HCT116 (cell line): ENCODE results near the gene KCNA4. TPM values are rescaled to one million over a fixed set of nuclear protein-coding genes. Genes with fewer than 3 reads are reported as not detected.

Experiments
- ATAC-seq: fragments of 200-7000 bp; cut with Tn5 transposase; 2 replicates; pipeline ENCODE4 v1.9.1; 2020; ENCODE audit warnings: mild to moderate bottlenecking, moderate library complexity
- BruUV-seq: library from RNA; stranded (reverse); fragments of 400-500 nt; replicated peaks from 2 replicates; lab custom pipeline; 2021; lab: Mats Ljungman, UMichigan
- CTCF ChIA-PET: fragments of 300-600 bp; sonication (Branson Sonifier 250); formaldehyde crosslinking; loops from one replicate; lab custom pipeline; 2021; ENCODE audit warnings: antibody characterized with exemption; lab: Charles Lee
- POLR2A ChIA-PET: fragments of 300-600, 350-600 bp; sonication (Branson Sonifier 250); formaldehyde crosslinking; loops from one replicate; lab custom pipeline; 2021; ENCODE audit warnings: antibody characterized with exemption; lab: Charles Lee
- RAD21 ChIA-PET, 2 experiments: fragments of 300-600 bp; sonication (Branson Sonifier 250); formaldehyde crosslinking; loops; one replicate each; lab custom pipeline; 2023; ENCODE audit warnings: low total read pairs in 2 of 2; ENCODE audit not compliant: uncharacterized antibody in 2 of 2, unreplicated experiment in 2 of 2, low non-redundant PET in 1 of 2; lab: Charles Lee
- DNase-seq: peaks from one replicate; pipeline ENCODE4 v3.0.0-alpha.2; 2010; ENCODE audit warnings: low read depth, low spot score
- H2AFZ ChIP-seq: fragments of 200-600 bp; shearing (Covaris generic), sonication (generic); 2 replicates; pipeline ENCODE4 v1.6.1; 2017; ENCODE audit warnings: low read depth, mixed run types, mixed read lengths, antibody characterized with exemption, low read length; ENCODE audit not compliant: poor library complexity, severe bottlenecking
- H3K27ac ChIP-seq: 2 replicates; pipeline ENCODE4 v1.5.1; 2012; ENCODE audit warnings: low read depth, low read length
- H3K27me3 ChIP-seq: fragments of 200-600 bp; sonication (generic); 2 replicates; pipeline ENCODE4 v1.6.1; 2016; ENCODE audit warnings: mixed run types, low read length, mixed read lengths; ENCODE audit not compliant: insufficient read depth
- H3K36me3 ChIP-seq, 2 experiments: fragments of 200-500 bp in 1 of 2; fragments of 200-600 bp in 1 of 2; sonication (Bioruptor generic) in 1 of 2; sonication (generic) in 1 of 2; 2 replicates each; pipeline versions ENCODE4 v1.5.1 to v1.6.1; 2014 to 2016; ENCODE audit warnings: low read length in 2 of 2, inconsistent platforms in 1 of 2, mixed read lengths in 1 of 2, mixed run types in 1 of 2; ENCODE audit not compliant: insufficient read depth in 2 of 2, control insufficient read depth in 1 of 2
- H3K4me1 ChIP-seq, 2 experiments: fragments of 200-600 bp in 1 of 2; sonication (generic) in 1 of 2; 2 replicates each; pipeline versions ENCODE4 v1.5.1 to v1.6.1; 2012 to 2017; ENCODE audit warnings: low read length in 2 of 2, inconsistent platforms in 1 of 2, mild to moderate bottlenecking in 1 of 2, mixed read lengths in 1 of 2, mixed run types in 1 of 2, moderate library complexity in 1 of 2; ENCODE audit not compliant: insufficient read depth in 2 of 2, control insufficient read depth in 1 of 2
- H3K4me2 ChIP-seq: fragments of 200-600 bp; sonication (generic); 2 replicates; pipeline ENCODE4 v1.6.1; 2017; ENCODE audit warnings: mixed run types, low read length, mixed read lengths
- H3K4me3 ChIP-seq, 2 experiments: fragments of 200-600 bp in 1 of 2; sonication (generic) in 1 of 2; replicated peaks in 1 of 2; 2 replicates each; pipeline ENCODE4 v1.5.1; 2011 to 2016; ENCODE audit warnings: low read length in 2 of 2, control low read depth in 1 of 2, low read depth in 1 of 2, mild to moderate bottlenecking in 1 of 2, mixed read lengths in 1 of 2, mixed run types in 1 of 2
- H3K79me2 ChIP-seq: fragments of 200-600 bp; sonication (generic); 2 replicates; pipeline ENCODE4 v1.6.1; 2017; ENCODE audit warnings: mild to moderate bottlenecking, mixed run types, low read length, moderate library complexity, mixed read lengths; ENCODE audit not compliant: insufficient read depth
- H3K9ac ChIP-seq: fragments of 200-600 bp; sonication (generic); 2 replicates; pipeline ENCODE4 v1.6.1; 2016; ENCODE audit warnings: low read length, mixed read lengths
- H3K9me2 ChIP-seq: fragments of 200-600 bp; sonication (generic), shearing (Covaris generic); 2 replicates; pipeline ENCODE4 v1.6.1; 2017; ENCODE audit warnings: mixed run types, mild to moderate bottlenecking, moderate library complexity; ENCODE audit not compliant: insufficient read depth
- H3K9me3 ChIP-seq, 2 experiments: fragments of 200-500 bp in 1 of 2; fragments of 200-600 bp in 1 of 2; sonication (Bioruptor generic) in 1 of 2; sonication (generic) in 1 of 2; 2 replicates each; pipeline ENCODE4 v1.6.1; 2014 to 2017; ENCODE audit warnings: low read length in 2 of 2, mixed read lengths in 2 of 2, inconsistent platforms in 1 of 2, low read depth in 1 of 2, mild to moderate bottlenecking in 1 of 2, mixed run types in 1 of 2, moderate library complexity in 1 of 2; ENCODE audit not compliant: control insufficient read depth in 1 of 2, insufficient read depth in 1 of 2
- H4K20me1 ChIP-seq: fragments of 200-600 bp; sonication (generic), shearing (Covaris generic); 2 replicates; pipeline ENCODE4 v1.6.1; 2017; ENCODE audit warnings: mixed run types, mild to moderate bottlenecking, moderate library complexity; ENCODE audit not compliant: insufficient read depth
- CEBPB ChIP-seq: IDR thresholded peaks from 2 replicates; pipeline ENCODE4 v1.6.1; 2012; ENCODE audit warnings: low read depth
- CTCF ChIP-seq, 3 experiments: fragments of 200-600 bp in 1 of 3; sonication (generic) in 1 of 3; IDR thresholded peaks in 2 of 3; conservative IDR thresholded peaks in 1 of 3; 2 replicates each; pipeline ENCODE4 v1.5.1; 2012 to 2017; ENCODE audit warnings: low read depth in 2 of 3, low read length in 2 of 3, antibody characterized with exemption in 1 of 3, borderline replicate concordance in 1 of 3, control low read depth in 1 of 3, mild to moderate bottlenecking in 1 of 3, mixed read lengths in 1 of 3, mixed run types in 1 of 3, moderate library complexity in 1 of 3; ENCODE audit not compliant: insufficient read depth in 1 of 3
- EGR1 ChIP-seq: IDR thresholded peaks from 2 replicates; pipeline ENCODE4 v1.6.1; 2012; ENCODE audit warnings: low read depth
- ELF1 ChIP-seq: IDR thresholded peaks from 2 replicates; pipeline ENCODE4 v1.6.1; 2012; ENCODE audit warnings: low read depth, borderline replicate concordance
- EZH2 ChIP-seq: fragments of 200-600 bp; sonication (generic); IDR thresholded peaks from 2 replicates; pipeline ENCODE4 v1.6.1; 2017; ENCODE audit warnings: antibody characterized with exemption, mixed run types
- EZH2phosphoT487 ChIP-seq: fragments of 200-600 bp; IDR thresholded peaks from 2 replicates; pipeline ENCODE4 v1.6.1; 2018; ENCODE audit warnings: antibody characterized with exemption, borderline replicate concordance
- JUND ChIP-seq: IDR thresholded peaks from 2 replicates; pipeline ENCODE4 v1.6.1; 2012
- MAX ChIP-seq: IDR thresholded peaks from 2 replicates; pipeline ENCODE4 v1.6.1; 2012
- POLR2A ChIP-seq: IDR thresholded peaks from 2 replicates; pipeline ENCODE4 v1.7.0; 2011; ENCODE audit warnings: borderline replicate concordance; ENCODE audit not compliant: insufficient read depth, insufficient read length; ENCODE audit errors: extremely low read depth
- POLR2AphosphoS5 ChIP-seq: IDR thresholded peaks from 2 replicates; pipeline ENCODE4 v1.6.1; 2011; ENCODE audit warnings: mild to moderate bottlenecking, low read depth, low read length, moderate library complexity
- RAD21 ChIP-seq: IDR thresholded peaks from 2 replicates; pipeline ENCODE4 v1.6.1; 2012; ENCODE audit warnings: low read depth, mild to moderate bottlenecking
- SIN3A ChIP-seq: IDR thresholded peaks from 2 replicates; pipeline ENCODE4 v1.6.1; 2012; ENCODE audit warnings: low read depth
- SP1 ChIP-seq: IDR thresholded peaks from 2 replicates; pipeline ENCODE4 v1.6.1; 2012; ENCODE audit warnings: low read depth
- SRF ChIP-seq: IDR thresholded peaks from 2 replicates; pipeline ENCODE4 v1.6.1; 2012; ENCODE audit warnings: low read depth
- TCF7L2 ChIP-seq: IDR thresholded peaks from 2 replicates; pipeline ENCODE4 v1.7.0; 2011; ENCODE audit warnings: borderline replicate concordance, inconsistent platforms; ENCODE audit not compliant: insufficient read depth, insufficient read length; ENCODE audit errors: extremely low read depth
- YY1 ChIP-seq: IDR thresholded peaks from 2 replicates; pipeline ENCODE4 v1.6.1; 2011; ENCODE audit warnings: low read length, low read depth, moderate library complexity, mild to moderate bottlenecking; ENCODE audit not compliant: insufficient replicate concordance; ENCODE audit errors: extremely low read depth
- intact Hi-C: fragments of 100-400 bp; cut with micrococcal nuclease; formaldehyde crosslinking; loops from 2 replicates; pipeline ENCODE4 v1.10.0; 2022
- total RNA-seq: library from RNA; stranded (reverse); gene quantifications from one replicate; pipeline ENCODE4 v1.2.1, GENCODE V29; 2021; ENCODE audit not compliant: unreplicated experiment

Gene KCNA4
- total RNA-seq, 1 experiment from 2014 or later: not detected

GRCh38 chr11:30012346-30012745, 4.5 kb downstream of the KCNA4 start:
- Histone ChIP-seq H3K27ac (no peak overlapping the region), H3K9me3 (peaks cover 0 to 8% of the 10 kb centered on the region in 2 experiments; a peak in 1 of 4 replicates), H3K79me2 (no peaks in the 10 kb centered on the region), H3K36me3 (no peaks in the 10 kb centered on the region), H3K9me2 (no peaks in the 10 kb centered on the region), H3K4me1 (no peaks in the 10 kb centered on the region), H3K4me2 (no peak overlapping the region), H3K9ac (no peak overlapping the region), H2AFZ (no peak overlapping the region), H4K20me1 (no peaks in the 10 kb centered on the region), H3K4me3 (no peak overlapping the region), H3K27me3 (no peaks in the 10 kb centered on the region)
- RAD21 ChIA-PET: no interaction called here
- intact Hi-C loops: no loop called here
- POLR2A ChIA-PET: no interaction called here
- no peak for DNase-seq
- CTCF ChIA-PET: no interaction called here
- TF ChIP-seq MAX (no peak), CTCF (IDR thresholded peaks at IDR 0.05 in 2 of 3, conservative IDR thresholded peaks at IDR 0.05 in 1 of 3; ENCODE audit: borderline replicate concordance in 1 of 3, insufficient read depth in 1 of 3, low read depth in 2 of 3, low read length in 2 of 3) (no peak), ELF1 (no peak), EZH2phosphoT487 (no peak), YY1 (no peak), EZH2 (no peak), RAD21 (no peak)
- no peak for ATAC-seq
- BruUV-seq: no TSS peak

GRCh38 chr11:30009060-30009459, 7.8 kb downstream of the KCNA4 start:
- no peaks in the 10 kb centered on the region for H3K4me1 ChIP-seq
- H3K79me2 ChIP-seq: no peaks in the 10 kb centered on the region
- no peak for ATAC-seq
- H3K9me3 ChIP-seq: peaks cover 0 to 4% of the 10 kb centered on the region in 2 experiments; a peak in 1 of 4 replicates
- BruUV-seq: no TSS peak
- intact Hi-C loops: no loop called here
- no peaks in the 10 kb centered on the region for H3K36me3 ChIP-seq
- no peak overlapping the region for H3K4me3 ChIP-seq
- H4K20me1 ChIP-seq: no peaks in the 10 kb centered on the region
- H2AFZ ChIP-seq: no peak overlapping the region
- no peak overlapping the region for H3K27ac ChIP-seq
- no peak overlapping the region for H3K9ac ChIP-seq
- H3K4me2 ChIP-seq: no peak overlapping the region
- CTCF ChIA-PET: no interaction called here
- DNase-seq: no peak
- POLR2A ChIA-PET: no interaction called here
- RAD21 ChIA-PET: no interaction called here
- no peaks in the 10 kb centered on the region for H3K27me3 ChIP-seq
- no peaks in the 10 kb centered on the region for H3K9me2 ChIP-seq
- TF ChIP-seq SP1 (no peak), EZH2 (no peak), SRF (no peak), POLR2AphosphoS5 (no peak), JUND (no peak), ELF1 (no peak), EGR1 (no peak), CEBPB (no peak), CTCF (IDR thresholded peaks at IDR 0.05 in 2 of 3, conservative IDR thresholded peaks at IDR 0.05 in 1 of 3; ENCODE audit: borderline replicate concordance in 1 of 3, insufficient read depth in 1 of 3, low read depth in 2 of 3, low read length in 2 of 3) (no peak), TCF7L2 (no peak), SIN3A (no peak), MAX (no peak), EZH2phosphoT487 (no peak), POLR2A (no peak), YY1 (no peak)
